ENCODE data around the gene ATG4C.

GRCh38 chr1:62834400-62834961, 50.5 kb downstream of the ATG4C start:
- TF ChIP-seq CTCF (IDR thresholded peaks at IDR 0.05) (no peak), EZH2 (IDR thresholded peaks at IDR 0.05) (no peak), EZH2phosphoT487 (IDR thresholded peaks at IDR 0.05) (no peak)

All from neural progenitor cell (in vitro differentiated cells).